Ecto neural progenitor cell (in vitro differentiated cells): ENCODE results near the gene VWA3B.
"Not testable (repeated sequence)": the region's sequence is repeated elsewhere in the genome, so short reads cannot be mapped to it uniquely, and the experiment has no call there.

Experiments used
- DNase-seq: peaks from one replicate; pipeline ENCODE4 v3.0.0-alpha.2; 2018; ENCODE audit warnings: low spot score

Gene VWA3B, protein sequence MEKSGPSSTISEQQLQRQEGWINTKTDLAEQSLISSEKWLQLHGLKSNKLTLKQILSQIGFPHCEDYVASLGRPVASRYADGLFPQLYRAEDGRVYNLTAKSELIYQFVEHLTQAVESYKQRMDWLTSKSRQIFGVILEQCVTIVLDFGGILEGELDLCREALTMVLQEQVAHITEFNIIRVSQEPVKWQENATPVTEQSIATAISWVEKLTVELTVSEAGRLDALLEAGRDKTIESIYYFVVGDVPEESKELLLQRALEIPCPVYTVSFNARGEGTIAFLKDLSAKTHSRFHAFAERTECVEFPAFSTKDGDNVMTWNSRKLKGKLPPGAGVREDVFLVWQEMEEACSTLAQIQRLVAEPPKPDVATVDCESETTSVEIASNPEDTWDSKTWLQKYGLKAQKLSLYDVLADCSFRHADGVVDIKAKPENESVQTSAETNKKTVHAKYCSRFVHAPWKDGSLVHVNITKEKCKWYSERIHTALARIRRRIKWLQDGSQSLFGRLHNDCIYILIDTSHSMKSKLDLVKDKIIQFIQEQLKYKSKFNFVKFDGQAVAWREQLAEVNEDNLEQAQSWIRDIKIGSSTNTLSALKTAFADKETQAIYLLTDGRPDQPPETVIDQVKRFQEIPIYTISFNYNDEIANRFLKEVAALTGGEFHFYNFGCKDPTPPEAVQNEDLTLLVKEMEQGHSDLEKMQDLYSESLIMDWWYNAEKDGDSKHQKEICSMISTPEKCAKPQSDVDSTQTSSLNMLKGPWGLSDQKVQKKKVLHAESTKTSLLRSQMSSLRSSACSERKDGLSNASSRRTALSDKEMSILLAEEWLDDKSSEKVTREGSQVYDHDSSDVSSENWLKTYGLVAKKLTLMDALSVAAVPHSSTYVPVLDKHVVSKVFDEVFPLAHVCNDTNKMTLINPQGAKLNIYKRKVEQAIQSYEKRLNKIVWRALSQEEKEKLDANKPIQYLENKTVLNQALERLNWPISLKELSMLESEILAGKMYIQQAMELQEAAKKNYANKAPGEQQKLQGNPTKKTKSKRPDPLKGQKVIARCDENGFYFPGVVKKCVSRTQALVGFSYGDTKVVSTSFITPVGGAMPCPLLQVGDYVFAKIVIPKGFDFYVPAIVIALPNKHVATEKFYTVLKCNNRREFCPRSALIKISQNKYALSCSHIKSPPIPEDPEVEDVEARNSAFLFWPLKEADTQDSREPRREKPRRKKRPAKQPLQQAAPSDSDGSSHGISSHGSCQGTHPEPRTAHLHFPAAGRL (N-terminal part only)

DNA sequence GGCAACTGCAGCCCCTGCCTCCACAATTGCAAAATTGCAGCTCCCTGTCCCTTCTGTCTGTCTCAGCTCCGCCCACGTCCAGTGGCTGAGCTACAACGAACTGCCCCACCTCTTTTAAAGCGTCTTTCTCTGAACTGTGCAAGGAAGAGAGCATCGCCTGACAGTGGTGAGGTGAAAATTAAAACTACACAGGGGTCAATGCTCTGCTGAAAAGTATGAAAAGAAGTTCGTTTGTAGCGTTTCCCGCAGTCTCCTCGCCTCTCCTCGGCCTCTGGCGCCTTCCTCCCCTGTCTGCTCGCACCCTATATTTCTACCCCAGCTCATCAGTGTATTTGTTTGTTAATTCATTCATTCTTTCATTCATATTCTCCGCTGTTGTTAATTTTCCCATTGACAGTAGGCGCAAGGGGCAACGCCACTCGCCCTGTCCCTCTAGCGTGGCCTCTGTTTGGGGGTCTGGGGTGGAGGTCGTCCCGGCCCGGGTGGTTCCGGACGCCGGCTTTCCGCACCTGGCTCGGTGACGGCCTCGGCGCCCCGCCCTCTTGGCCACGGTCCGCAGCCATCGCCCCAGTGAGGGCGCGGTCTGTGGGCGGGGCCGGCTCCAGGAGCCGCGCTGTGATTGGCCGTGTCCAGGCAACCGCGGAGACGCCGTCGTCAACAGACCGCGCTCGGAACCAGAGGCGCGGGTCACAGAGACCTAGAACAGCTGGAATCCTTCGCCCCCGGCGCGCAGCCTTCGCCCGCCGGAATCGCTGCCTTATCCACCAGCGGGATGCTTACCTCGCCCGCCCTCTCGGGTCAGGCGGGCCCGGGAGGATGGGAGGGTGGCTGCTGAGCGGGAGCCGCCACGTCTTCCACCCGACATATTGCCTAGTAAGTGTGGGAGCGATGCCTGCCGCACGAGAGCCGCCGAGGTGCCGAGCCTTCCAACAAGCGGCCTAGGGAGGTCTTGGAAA lies at the start of gene VWA3B:
TSS of gene VWA3B (plus strand) at position 677 of the 956 bp plus-strand sequence. CDS start 5,926 bp downstream, outside the sequence.
- DNase-seq = peak; percentile 85

DNA sequence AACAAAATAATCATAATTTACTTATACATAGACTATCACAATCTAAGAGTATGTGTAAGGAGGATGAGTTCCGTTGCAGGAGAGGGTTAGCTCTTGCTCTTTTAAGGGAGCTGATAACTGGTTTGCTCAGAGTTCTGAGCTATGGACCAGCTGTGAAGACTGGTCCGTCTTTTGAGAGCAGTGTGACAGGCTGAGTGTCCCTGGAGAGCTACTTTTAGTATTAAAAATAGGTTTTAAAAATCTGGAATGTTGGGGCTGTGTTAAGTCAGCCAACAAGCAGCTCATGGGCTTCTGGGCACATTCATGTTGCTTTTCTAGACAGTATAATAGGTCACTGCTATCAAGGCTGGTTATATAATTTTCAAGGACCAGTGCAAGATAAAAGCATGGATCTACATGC lies 49.8 kb upstream of the VWA3B start:
- DNase-seq = peak; percentile 1

DNA sequence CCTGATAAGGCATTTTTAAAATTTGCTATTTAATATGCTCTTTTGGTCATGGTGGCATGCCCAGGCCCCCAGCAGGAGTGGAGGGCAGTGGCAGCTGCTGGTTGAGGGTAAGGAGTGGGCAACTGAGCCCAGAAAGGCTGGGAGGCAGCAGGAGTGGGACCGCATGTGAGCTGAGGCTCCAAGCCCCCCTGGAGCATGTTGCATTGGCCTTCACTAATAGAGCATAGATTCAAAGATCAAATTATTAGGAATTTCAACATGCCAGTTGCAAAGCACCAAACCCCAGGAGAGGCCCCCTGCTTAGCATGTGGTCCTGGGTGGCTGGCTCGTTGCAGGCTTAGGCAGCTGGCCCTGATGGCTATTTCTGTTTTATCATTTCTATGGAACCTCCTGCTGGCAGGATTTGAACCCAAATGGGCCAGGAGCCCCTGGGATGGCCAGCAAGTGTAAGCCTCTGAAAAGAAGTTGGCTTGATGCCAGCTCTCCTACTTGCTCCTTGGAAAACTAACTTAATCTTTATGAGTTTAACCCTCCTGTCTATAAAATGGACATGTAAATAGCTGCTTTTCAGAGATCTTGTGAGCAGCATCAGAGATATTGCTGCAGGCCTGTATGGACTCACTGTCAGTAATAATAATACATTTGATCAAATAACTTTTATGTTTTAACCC lies 49.2 kb upstream of the VWA3B start:
- no peak for DNase-seq

DNA sequence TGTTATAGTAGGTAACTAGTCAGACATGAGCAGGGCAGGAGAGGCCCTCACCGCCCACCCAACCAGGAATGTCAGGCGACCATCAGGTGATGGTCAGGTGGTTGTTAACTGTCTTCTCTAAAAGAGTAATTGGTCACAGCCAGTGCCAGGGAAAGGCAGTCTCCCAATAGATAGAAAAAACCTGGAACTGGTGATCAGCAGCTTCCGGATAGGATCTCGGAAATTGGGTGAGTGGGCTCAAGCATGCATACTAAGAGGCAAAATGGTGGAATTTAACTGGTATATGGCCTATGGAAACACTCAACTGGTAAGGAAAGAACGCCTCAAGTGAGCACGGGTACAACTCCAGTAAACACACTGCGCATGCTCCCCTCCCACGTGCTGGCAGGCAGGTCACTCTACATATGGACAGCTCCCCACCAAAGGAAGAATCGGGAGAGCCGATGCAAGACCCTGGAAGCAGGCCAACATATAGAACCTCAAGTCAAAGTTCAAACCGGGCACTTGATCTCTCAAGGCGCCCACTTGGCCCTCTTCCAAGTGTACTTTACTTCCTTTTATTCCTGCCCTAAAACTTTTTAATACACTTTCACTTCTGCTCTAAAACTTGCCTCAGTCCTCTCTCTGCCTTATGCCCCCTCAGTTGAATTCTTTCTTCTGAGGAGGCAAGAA lies 47.7 kb upstream of the VWA3B start:
- no peak for DNase-seq

DNA sequence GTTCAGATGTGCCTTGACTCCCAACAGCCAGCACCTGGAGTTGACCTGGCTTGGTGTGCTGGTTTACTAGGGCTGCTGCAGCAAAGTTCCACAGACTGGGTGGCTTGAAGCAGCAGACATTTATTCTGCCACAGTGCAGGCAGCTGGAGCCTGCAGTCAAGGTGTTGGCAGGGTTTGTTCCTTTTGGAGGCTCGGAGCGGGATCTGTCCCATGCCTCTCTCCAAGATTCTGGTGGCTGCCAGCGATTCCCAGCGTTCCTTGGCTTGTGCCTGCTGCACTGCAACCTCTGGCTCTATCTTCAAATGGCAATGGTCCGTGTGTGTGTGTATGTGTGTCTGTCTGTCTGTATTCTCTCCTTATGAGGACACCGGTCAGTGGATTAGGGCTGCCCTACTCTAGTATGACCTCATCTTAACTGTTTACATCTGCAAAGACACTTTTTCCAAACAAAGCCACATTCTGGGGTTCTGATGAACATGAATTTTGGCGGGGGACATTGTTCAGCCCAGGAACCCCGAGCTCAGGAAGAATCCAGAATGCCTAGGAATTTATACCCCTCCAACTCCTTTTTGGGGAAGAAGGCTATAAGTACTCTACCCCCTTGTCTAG lies 46.5 kb upstream of the VWA3B start:
- peak; percentile 21 for DNase-seq

DNA sequence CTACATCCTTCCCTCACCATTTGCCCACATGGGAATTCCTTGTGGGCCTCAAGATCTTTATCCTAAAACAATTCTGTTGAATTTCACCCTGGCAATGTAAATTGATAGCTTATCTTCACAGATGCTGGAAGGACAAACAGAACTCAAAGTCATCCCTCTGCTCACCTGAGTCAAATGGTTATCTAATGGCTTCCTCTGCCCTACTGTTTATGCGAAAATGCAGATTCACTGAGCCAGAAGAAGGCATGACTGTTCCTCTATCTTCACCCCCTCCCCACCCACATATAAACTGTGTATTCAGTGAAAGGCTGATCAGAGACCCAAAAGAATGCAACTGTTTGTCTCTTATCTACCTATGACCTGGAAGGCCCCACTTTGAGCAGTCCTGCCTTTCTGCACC lies 43.9 kb upstream of the VWA3B start:
- DNase-seq = no peak

DNA sequence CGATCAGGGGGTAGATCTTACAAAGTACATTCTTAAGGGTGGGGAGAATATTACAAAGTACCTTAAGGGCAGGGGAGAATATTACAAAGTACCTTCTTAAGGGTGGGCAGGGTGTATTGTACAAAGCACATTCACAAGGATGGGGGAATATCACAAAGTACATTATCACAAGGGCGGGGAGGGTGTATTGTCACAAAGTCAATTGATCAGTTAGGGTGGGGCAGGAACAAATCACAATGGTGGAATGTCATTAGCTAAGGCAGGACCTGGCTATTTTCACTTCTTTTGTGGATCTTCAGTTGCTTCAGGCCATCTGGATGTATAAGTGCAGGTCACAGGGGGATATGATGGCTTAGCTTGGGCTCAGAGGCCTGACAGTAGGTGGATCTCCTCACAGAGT lies 42.2 kb upstream of the VWA3B start:
- DNase-seq = not testable (repeated sequence)

DNA sequence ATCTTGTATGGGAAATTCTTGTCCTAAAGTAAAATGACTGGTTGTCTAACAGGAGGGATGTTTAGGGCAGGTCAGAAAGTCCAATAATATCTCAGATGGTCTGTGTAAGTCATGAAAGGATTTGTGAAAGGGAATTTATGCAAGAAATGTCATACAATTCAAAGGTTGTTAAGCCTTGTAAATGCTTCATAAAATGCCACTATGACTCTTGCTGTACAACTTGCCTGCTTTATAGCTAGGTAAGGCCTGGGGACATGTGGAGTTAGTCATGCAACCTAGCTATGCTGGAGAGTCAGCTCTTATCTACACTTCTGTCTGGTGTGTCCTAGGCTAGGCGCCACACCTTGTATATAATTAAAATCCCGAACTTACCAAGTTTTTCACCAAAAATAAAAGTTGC lies 36.9 kb upstream of the VWA3B start:
- DNase-seq = no peak

DNA sequence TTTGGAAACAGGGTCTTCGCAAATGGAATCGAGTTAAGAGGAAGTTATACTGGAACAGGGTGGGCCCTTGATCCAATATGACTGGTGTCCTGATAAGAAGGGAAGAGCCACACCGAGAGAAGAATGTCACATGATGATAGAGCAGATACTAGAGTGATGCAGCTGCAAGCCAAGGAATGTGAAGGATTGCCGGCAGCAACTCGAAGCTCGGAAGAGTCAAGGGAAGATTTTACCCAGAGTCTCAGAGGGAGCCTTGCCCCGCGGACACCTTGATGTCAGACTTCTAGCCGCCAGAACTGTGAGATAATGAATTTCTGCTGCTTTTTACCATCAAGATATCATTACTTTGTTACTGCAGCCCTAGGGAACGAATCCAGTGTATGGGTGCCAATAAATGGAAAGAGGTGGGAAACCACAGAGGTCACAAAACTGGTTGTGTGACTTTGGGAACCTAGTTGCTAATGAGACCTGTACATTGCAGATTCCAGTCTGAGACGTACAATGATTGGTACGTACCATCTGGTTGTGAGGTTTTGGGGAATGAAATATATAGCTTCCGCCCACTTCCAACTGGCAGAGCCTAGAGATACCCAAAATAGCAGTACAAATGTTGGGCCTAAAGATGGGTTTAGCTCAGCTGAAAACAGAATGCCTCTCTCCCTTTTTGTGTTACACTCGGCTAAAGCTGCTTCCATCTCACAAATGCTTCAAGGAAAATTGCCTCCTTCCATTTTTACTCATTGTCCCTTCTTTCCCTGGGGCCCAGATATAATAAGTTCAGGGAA lies 28.6 kb upstream of the VWA3B start:
- DNase-seq = no peak

DNA sequence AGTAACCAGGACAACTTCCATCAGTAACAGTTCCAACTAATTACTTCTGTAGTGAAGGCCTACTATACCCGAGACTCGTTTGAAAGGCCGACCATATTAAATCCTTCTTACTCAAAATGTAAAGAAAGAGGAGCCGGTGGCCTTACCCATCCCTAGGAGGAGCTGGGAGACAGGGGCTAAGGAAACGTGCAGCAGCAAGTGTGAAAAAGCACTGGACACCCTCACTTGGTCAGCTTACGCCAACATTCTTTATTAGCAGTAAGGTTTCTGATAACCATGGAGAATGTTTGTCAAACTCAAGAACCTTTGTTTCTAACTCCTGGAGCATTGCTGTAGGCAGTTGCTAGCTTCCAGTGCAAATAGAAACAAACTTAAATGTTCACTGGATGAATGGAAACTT lies 26.7 kb upstream of the VWA3B start:
- DNase-seq = no peak

DNA sequence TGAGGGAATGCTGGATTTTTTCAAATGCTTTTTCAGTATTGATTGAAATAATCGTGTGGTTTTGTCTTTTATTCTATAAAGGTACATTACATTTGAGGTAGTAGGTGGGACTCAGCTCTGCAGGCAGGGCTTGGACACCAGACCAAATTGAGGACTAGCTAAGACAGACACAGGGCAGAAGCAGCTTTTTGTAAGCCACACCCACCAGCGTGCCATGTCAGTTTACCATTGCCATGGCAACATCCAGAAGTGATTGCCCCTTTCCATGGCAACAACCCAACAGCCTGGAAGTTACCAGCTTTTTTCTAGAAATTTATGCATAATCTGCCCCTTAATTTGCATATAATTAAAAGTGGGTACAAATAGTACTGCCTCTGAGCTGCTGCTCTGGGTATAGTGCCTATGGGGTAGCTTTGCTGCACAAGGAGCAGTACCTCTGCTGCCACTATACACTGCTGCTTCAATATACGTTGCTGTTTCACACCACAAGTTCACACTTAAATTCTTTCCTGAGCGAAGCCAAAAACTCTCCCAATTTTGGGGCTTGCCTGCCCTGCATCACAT lies 23.6 kb upstream of the VWA3B start:
- DNase-seq = no peak

DNA sequence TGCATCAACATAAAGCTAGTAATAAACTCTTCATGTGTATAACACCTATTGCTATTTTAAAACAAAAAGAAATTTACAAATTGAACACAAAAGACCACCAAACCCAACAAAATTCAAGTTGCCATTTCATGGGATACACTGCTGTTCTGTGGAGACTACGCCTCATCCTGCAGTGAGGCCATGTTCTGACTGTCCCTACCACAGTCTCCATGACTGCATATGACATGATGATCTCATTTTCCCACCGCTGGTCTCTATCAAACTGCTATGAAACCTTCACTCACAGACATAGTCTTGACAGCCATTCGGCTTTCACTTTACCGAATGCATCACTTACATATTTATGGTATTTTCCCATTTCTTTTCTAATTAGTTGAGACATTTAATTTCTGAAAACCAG lies 21.2 kb upstream of the VWA3B start:
- no peak for DNase-seq

DNA sequence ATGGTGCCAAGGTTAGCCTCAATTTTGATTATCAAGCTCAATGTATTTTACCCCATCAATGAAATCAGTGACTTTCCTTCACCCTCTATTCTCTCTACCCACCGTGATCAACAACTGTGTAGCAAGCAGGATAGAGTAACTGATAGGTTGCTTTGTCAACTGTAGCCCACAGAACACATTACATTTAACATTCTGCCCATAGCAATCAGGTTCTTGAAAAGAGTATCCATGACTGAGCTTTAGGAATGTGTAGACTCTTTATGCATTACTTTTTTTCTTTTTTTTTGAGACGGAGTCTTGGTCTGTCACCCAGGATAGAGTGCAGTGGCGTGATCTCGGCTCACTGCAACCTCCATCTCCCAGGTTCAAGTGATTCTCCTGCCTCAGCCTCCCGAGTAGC lies 19.8 kb upstream of the VWA3B start:
- no peak for DNase-seq

DNA sequence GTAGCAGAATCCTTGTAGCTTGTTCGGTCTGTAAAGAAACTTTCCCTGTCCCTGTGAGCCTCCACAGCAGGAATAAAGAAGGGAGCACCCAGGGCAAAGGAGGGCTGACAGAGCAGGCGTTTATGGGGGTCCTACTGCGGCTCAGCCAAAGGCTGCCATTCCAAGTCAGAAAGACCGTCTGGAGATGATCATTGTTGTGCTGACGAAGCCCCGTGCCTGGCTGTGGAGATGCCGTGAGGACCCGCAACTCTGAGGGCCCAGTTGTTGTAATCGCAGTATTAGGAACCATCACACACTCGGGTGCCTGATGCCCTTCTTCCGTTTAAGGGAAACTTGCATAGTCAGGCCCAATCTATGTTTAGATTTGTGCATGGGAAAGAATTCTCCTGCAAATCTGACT lies 16.9 kb upstream of the VWA3B start:
- DNase-seq = no peak

DNA sequence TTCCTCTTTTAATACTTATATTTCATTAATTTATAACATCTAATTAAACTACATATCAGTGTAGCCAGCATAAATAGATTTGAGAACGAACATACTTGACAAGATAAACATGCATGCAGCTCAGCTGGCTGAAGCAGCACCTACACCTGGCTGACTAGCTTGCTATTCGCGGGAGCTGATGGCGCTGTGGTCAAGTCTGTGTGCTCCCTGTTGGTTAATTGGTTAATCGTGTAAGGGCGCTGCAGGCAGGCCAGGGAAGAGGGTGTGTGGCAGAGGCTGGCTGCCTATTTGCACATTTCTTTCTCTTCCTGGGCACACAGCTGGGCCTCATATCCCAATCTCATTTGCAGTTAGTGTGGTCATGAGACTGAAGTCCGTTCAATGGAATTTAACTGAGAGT lies 14.5 kb upstream of the VWA3B start:
- no peak for DNase-seq

DNA sequence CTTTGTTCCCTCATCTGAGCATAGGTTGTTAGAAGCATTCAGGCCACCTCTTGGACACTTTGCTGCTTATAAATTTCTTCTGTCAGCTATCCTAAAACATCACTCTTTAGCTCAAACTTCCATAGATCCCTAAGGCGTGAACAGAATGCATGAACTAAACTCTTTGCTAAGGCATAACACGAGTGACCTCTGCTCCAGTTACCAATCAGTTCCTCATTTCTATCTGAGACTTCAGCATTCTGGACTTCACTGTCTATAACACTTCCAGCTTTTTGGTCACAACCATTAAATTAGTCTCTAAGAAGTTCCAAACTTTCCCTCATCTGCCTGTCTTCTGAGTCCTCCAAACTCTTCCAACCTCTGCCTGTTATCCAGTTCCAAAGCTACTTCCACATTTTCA lies 8.3 kb upstream of the VWA3B start:
- DNase-seq = no peak

DNA sequence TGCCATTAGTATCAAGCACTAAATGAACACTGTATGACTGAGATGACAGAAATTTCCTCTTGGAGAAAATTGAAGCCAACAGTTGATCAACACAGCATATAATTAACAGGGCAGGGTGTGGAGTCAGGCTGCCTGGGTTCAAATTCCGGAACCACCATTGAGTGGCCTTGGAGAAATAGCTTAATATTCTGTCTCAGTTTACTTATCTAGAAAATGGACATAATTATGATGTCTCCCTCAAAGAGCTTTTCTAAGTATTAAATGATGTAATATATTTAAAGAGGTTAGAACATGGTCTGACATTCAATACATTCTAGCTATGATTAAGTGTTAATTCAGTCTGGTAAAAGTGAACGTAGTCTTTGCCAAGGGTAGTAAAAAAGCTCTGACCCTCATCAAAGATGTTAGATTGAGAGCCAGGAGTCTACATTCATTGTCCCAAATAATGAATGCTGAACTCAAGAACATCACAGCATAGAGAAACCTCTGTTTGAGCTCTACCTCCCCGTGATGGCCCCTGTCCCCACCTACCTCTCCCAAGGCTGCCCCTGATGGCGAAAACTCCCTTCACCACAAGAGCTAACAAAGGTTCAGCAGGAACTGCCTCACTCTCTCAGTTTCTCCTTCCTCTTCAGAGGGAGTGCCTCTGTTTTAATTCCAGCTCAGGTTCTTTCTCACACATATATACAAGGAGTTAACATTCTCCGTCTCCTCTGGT lies 2.7 kb upstream of the VWA3B start:
- DNase-seq = no peak

DNA sequence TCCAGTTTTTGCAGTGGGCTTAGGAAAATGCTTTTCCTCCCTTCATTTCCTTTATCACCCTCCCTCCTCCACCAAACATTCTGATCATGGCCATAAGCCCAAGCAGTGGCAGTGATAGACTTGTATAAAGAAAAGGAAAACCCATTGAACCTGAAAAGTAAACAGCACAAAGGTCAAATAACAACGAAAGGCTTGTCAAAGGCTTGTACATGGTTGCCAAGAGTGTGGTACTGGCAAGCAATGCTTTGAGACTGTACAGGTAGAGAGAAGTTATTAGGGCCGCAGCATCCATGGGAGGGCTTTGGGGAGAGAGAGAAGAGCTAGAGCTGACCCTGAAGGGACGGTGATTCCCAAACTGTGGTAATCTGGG lies 2.1 kb upstream of the VWA3B start:
- no peak for DNase-seq
